ENCODE results near the gene STK24. TPM values are rescaled to one million over a fixed set of nuclear protein-coding genes. Genes with fewer than 3 reads are reported as not detected.

STK24 gene
- polyA plus RNA-seq, 1 donor from 2014 or later: 22.9 TPM

- H3K4me3 Mint-ChIP-seq: peak overlapping the region in 2 of 4 donors; percentile 16 to 70
- peaks cover 47 to 66% (median 65%) of the 10 kb centered on the region in 3 donors for H3K4me1 Mint-ChIP-seq
- peak overlapping the region; percentile 17 to 92 (median 59) for H3K27ac Mint-ChIP-seq
Measured at GRCh38 chr13:98484289-98485219, 92.4 kb downstream of the STK24 start.

DNA sequence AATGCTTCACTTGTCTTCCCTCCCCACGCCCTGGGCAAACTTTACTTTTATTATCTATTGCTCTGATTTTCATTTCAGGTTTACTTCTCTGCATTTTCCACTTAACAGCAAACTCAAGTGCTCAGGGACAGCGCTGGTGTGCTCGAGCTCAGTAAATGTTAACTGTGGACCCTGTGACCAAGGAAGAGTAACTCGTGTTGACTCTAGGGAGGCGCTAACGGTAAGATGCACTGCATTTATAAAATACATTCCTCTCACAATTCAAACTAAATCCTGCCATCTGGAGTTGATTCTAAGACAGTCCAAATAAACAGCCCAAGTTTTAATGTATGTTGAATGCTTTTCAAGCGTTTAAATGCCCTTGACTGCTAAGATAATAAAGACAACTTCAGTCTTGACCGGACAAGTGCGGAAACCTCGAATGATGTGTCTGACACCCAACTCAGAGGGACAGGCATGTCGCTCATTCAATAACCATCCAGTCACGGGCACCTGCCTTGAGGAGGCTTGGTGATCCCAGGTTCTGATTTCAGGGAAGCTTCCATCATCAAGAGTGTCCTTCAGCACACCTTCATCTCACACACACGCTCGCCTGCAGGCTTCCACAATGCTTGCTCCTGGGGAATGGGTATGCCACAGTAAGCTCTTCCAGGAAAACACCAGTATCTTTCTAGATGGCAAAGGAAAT, 93.2 kb downstream of the STK24 start:
- Mint-ChIP-seq H3K27me3 (no peaks in the 10 kb centered on the region), H3K9me3 (no peaks in the 10 kb centered on the region), H3K36me3 (no peaks in the 10 kb centered on the region), H3K4me3 (no peak overlapping the region), H3K4me1 (peaks cover 50 to 66% (median 63%) of the 10 kb centered on the region in 3 donors), H3K27ac (peak overlapping the region in 1 of 3 donors; percentile 57)

More at GRCh38 chr13:98484289-98485219, 92.4 kb downstream of the STK24 start:
- Mint-ChIP-seq H3K27me3 (no peaks in the 10 kb centered on the region), H3K9me3 (peaks cover 0 to 1% (median 0%) of the 10 kb centered on the region in 3 donors), H3K36me3 (no peaks in the 10 kb centered on the region)

GRCh38 chr13:98482476-98483444, 94.1 kb downstream of the STK24 start:
- Mint-ChIP-seq H3K9me3 (no peaks in the 10 kb centered on the region), H3K27me3 (no peaks in the 10 kb centered on the region), H3K36me3 (no peaks in the 10 kb centered on the region), H3K4me1 (peaks cover 52 to 66% (median 66%) of the 10 kb centered on the region in 3 donors), H3K27ac (peak overlapping the region in 2 of 3 donors; percentile 57 to 67), H3K4me3 (peak overlapping the region in 2 of 4 donors; percentile 17 to 28)

DNA sequence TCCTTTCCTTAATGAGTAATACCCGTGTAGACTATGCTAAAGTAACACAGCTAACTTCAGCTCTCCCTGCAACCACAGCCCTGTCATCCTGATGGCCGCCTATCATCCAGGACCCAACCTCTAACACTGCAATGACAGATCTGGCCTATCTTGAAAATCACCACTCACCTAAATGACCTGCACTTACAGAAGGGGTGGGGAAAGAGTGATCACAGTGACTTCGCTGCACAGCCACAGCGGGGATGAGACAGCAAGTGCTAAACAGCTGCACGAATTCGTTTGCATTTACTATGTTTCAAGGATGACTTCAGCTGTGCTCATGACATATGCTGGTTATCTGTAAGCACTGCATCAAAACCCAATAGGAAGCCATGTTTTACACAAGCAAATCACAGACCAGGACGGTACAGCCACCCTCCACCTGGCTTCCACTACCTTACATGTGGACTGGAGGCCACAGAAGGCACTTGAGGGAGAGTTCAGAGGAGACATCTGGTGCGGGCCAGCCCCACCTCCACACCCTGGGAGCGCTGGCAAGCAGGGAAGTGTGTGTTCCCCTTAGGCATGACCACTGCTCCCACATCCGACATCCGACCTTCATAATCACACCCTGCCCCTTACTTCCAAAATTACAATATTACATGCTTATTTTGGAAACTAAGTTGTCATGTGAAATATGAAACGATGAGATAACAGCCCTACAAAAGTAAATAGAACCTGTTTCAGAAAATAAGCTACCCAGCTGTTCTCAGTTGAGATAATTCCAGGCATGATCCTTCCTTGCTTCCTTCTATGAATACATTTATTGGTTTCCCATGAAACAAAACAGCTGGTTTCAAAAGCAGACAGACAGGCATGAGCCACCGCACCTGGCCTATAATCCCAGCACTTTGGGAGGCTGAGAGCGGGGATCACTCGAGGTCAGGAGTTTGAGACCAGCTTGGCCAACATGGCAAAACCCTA, 95.7 kb downstream of the STK24 start:
- peak overlapping the region in 2 of 4 donors; percentile 68 to 80 for H3K4me3 Mint-ChIP-seq
- peaks cover 56 to 69% (median 68%) of the 10 kb centered on the region in 3 donors for H3K4me1 Mint-ChIP-seq
- H3K36me3 Mint-ChIP-seq: no peaks in the 10 kb centered on the region
- peak overlapping the region; percentile 31 to 71 (median 48) for H3K27ac Mint-ChIP-seq
- no peaks in the 10 kb centered on the region for H3K9me3 Mint-ChIP-seq
- no peaks in the 10 kb centered on the region for H3K27me3 Mint-ChIP-seq

DNA sequence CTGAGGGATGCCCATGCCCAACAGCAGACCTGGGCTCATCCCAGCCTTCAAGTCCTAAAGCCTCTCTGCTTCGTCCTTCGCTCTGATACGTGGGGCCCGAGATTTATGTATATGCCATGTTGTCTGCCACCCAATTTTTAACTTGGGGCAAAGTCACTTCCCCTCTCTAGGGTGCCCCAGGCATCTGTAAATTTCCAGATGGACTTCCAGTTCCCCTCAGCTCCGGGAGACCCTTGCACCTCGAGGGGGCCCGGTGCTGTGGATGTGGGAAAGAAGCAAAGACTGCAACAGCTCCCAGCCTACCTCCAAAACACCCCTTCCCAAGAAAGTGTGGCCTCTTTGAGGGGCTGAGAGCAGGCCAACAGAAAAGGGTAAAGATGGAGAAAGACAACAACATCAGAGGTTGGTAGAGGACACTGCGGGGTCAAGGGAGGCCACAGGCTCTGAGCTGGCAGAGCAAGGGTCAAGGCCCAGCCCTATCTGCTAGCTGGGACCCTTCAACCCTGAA, 97.4 kb downstream of the STK24 start:
- no peaks in the 10 kb centered on the region for H3K36me3 Mint-ChIP-seq
- H3K9me3 Mint-ChIP-seq: no peaks in the 10 kb centered on the region
- H3K4me3 Mint-ChIP-seq: peak overlapping the region in 1 of 4 donors; percentile 28
- no peaks in the 10 kb centered on the region for H3K27me3 Mint-ChIP-seq
- peaks cover 53 to 63% (median 56%) of the 10 kb centered on the region in 3 donors for H3K4me1 Mint-ChIP-seq
- H3K27ac Mint-ChIP-seq: peak overlapping the region in 1 of 3 donors; percentile 6

- Mint-ChIP-seq H3K36me3 (no peaks in the 10 kb centered on the region), H3K4me1 (peaks cover 43 to 54% (median 45%) of the 10 kb centered on the region in 3 donors), H3K27ac (peak overlapping the region; percentile 37 to 78 (median 61)), H3K4me3 (peak overlapping the region in 3 of 4 donors; percentile 9 to 87 (median 70)), H3K27me3 (no peaks in the 10 kb centered on the region), H3K9me3 (no peaks in the 10 kb centered on the region)
Measured at GRCh38 chr13:98478189-98479129, 98.4 kb downstream of the STK24 start.

GRCh38 chr13:98476538-98476966, 100.4 kb downstream of the STK24 start:
- Mint-ChIP-seq H3K27me3 (no peaks in the 10 kb centered on the region), H3K4me1 (peaks cover 38 to 43% (median 42%) of the 10 kb centered on the region in 3 donors), H3K4me3 (peak overlapping the region; percentile 6 to 88 (median 52)), H3K36me3 (no peaks in the 10 kb centered on the region), H3K9me3 (no peaks in the 10 kb centered on the region), H3K27ac (peak overlapping the region; percentile 61 to 78 (median 69))

- Mint-ChIP-seq H3K4me1 (peaks cover 36 to 40% (median 38%) of the 10 kb centered on the region in 3 donors), H3K9me3 (no peaks in the 10 kb centered on the region), H3K4me3 (peak overlapping the region; percentile 6 to 88 (median 52)), H3K36me3 (no peaks in the 10 kb centered on the region), H3K27me3 (no peaks in the 10 kb centered on the region), H3K27ac (peak overlapping the region; percentile 61 to 78 (median 69))
Measured at GRCh38 chr13:98476106-98476505, 100.8 kb downstream of the STK24 start.

DNA sequence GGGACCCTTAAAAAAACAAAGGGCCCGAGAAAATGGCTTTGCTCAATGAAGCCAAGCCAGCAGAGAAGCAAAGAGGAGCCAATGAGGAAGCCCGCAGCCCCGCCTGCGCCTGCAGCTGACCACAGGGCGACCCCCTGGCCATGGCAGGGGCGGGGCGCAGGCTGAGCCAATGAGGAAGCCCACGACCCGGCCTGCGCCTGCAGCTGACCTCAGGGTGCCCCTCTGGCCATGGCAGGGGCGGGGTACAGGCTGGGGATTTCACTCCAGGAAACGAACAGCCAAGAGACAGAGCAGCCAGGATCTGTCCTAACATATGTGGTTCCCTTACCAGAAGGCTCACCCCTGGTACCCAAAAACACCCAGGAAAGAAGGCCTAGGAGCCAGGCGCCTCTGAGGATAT, 101.4 kb downstream of the STK24 start:
- no peaks in the 10 kb centered on the region for H3K27me3 Mint-ChIP-seq
- H3K4me1 Mint-ChIP-seq: peaks cover 32 to 36% (median 34%) of the 10 kb centered on the region in 3 donors
- H3K9me3 Mint-ChIP-seq: no peaks in the 10 kb centered on the region
- no peaks in the 10 kb centered on the region for H3K36me3 Mint-ChIP-seq
- H3K27ac Mint-ChIP-seq: no peak overlapping the region
- no peak overlapping the region for H3K4me3 Mint-ChIP-seq

- peaks cover 32 to 36% (median 34%) of the 10 kb centered on the region in 3 donors for H3K4me1 Mint-ChIP-seq
- H3K36me3 Mint-ChIP-seq: no peaks in the 10 kb centered on the region
- no peaks in the 10 kb centered on the region for H3K27me3 Mint-ChIP-seq
- H3K9me3 Mint-ChIP-seq: no peaks in the 10 kb centered on the region
- H3K4me3 Mint-ChIP-seq: no peak overlapping the region
- no peak overlapping the region for H3K27ac Mint-ChIP-seq
Measured at GRCh38 chr13:98474761-98475160, 102.1 kb downstream of the STK24 start.

- Mint-ChIP-seq H3K27ac (peak overlapping the region in 1 of 3 donors; percentile 32), H3K9me3 (no peaks in the 10 kb centered on the region), H3K27me3 (no peaks in the 10 kb centered on the region), H3K4me3 (peak overlapping the region in 1 of 4 donors; percentile 12), H3K4me1 (peaks cover 28 to 34% (median 30%) of the 10 kb centered on the region in 3 donors), H3K36me3 (no peaks in the 10 kb centered on the region)
Measured at GRCh38 chr13:98474292-98474691, 102.6 kb downstream of the STK24 start.

DNA sequence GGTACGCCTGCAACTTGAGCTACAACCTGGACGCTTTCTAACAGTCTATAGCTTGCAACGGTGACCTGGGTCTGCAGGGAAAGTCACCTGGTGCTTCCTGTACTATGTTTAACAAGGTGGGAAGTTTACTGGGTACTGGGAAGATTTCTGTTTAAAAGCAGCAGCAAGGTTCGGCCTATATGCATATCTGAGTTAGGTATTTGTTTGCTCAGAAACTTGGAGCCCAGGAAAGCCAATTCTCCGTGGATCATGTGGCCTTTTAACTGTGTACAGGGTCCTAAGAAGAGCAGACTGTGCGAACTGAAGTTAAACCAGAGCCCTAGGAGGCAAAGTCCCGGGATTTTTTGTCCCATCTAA, 103.1 kb downstream of the STK24 start:
- Mint-ChIP-seq H3K4me1 (peaks cover 24 to 29% (median 27%) of the 10 kb centered on the region in 3 donors), H3K4me3 (no peak overlapping the region), H3K27ac (peak overlapping the region in 2 of 3 donors; percentile 32 to 86), H3K27me3 (no peaks in the 10 kb centered on the region), H3K36me3 (no peaks in the 10 kb centered on the region), H3K9me3 (no peaks in the 10 kb centered on the region)

Measured in IgD-negative memory B cell (primary cell).